K562 (cell line): Measurements from ENCODE around the gene PPIH. TPM values are rescaled to one million over a fixed set of nuclear protein-coding genes. Genes with fewer than 3 reads are reported as not detected.

ENCODE experiments used
- ARID3A ChIP-seq: IDR thresholded peaks from 2 replicates; pipeline ENCODE4 v1.6.1; 2012; ENCODE audit warnings: low read depth, low read length, improper control_type of control experiment, borderline replicate concordance
- CBX3 ChIP-seq, 2 experiments: IDR thresholded peaks; 1 replicate in 1 of 2; 2 replicates in 1 of 2; pipeline ENCODE4 v1.6.1; 2012; ENCODE audit warnings: inconsistent platforms in 2 of 2, low read length in 2 of 2, borderline replicate concordance in 1 of 2, control low read depth in 1 of 2
- EGR1 ChIP-seq: fragments of 450-650 bp; conservative IDR thresholded peaks from 2 replicates; pipeline ENCODE4 v1.6.1; 2017; ENCODE audit warnings: mild to moderate bottlenecking
- ELF4 ChIP-seq: fragments of 450-650 bp; formaldehyde crosslinking; IDR thresholded peaks from 2 replicates; pipeline ENCODE4 v1.4.0; 2022; ENCODE audit warnings: missing genetic modification characterization
- MLLT1 ChIP-seq, 2 experiments: fragments of 450-650 bp; IDR thresholded peaks; 2 replicates each; pipeline ENCODE4 v1.6.1; 2016
- PHTF2 ChIP-seq: fragments of 250-450 bp; sonication (Bioruptor Pico); IDR thresholded peaks from 2 replicates; pipeline ENCODE4 v1.5.0; 2021; ENCODE audit warnings: mild to moderate bottlenecking
- RAD51 ChIP-seq: fragments of 450-650 bp; IDR thresholded peaks from 2 replicates; pipeline ENCODE4 v1.7.1; 2016; ENCODE audit warnings: low read depth, mild to moderate bottlenecking, borderline replicate concordance
- SMARCE1 ChIP-seq: fragments of 450-650 bp; IDR thresholded peaks from 2 replicates; pipeline ENCODE4 v1.7.1; 2016; ENCODE audit warnings: mild to moderate bottlenecking
- SREBF2 ChIP-seq: sonication (generic); formaldehyde crosslinking; IDR thresholded peaks from 2 replicates; pipeline ENCODE4 v1.4.0; 2020; ENCODE audit warnings: mild to moderate bottlenecking, missing genetic modification reagents
- TBP ChIP-seq: optimal IDR thresholded peaks from 2 replicates; pipeline ENCODE3; 2011; ENCODE audit warnings: low read depth, low read length, improper control_type of control experiment
- TEAD1 ChIP-seq, 2 experiments: fragments of 450-650 bp in 1 of 2; sonication (generic) in 1 of 2; formaldehyde crosslinking; IDR thresholded peaks; 2 replicates each; pipeline versions ENCODE4 v1.4.0 to v1.8.0; 2020 to 2022; ENCODE audit warnings: mild to moderate bottlenecking in 2 of 2, missing genetic modification reagents in 1 of 2
- TEAD4 ChIP-seq, 2 experiments: sonication (generic) in 1 of 2; formaldehyde crosslinking in 1 of 2; IDR thresholded peaks; 2 replicates each; pipeline versions ENCODE4 v1.6.1 to v1.8.0; 2012 to 2022; ENCODE audit warnings: borderline replicate concordance in 1 of 2, inconsistent platforms in 1 of 2, low read length in 1 of 2, mild to moderate bottlenecking in 1 of 2, missing genetic modification reagents in 1 of 2
- ZBTB40 ChIP-seq, 2 experiments: fragments of 450-650 bp in 1 of 2; sonication (generic) in 1 of 2; formaldehyde crosslinking in 1 of 2; IDR thresholded peaks; 2 replicates each; pipeline versions ENCODE4 v1.7.1 to v1.9.0; 2016 to 2022; ENCODE audit warnings: inconsistent platforms in 1 of 2, mild to moderate bottlenecking in 1 of 2, missing genetic modification reagents in 1 of 2
- ZC3H4 ChIP-seq: sonication (generic); formaldehyde crosslinking; IDR thresholded peaks from 2 replicates; pipeline ENCODE4 v1.9.0; 2021; ENCODE audit warnings: missing genetic modification reagents, borderline replicate concordance
- polyA plus RNA-seq, 8 experiments: library from polyadenylated mRNA; depleted of rRNA in 4 of 8; stranded (reverse) in 5 of 8; unstranded in 3 of 8; fragments of >200 nt; fragmentation: Nextera tagmentation in 2 of 8; fragmentation: Illumina TruSeq in 1 of 8; extraction: Ambion mirVana in 2 of 8; extraction: Trizol in 1 of 8; gene quantifications; 2 replicates each; pipeline versions ENCODE4 v1.2.1 to v1.2.3, GENCODE V29; 2011 to 2014; ENCODE audit warnings: inconsistent platforms in 1 of 8, missing spikeins in 1 of 8
- total RNA-seq, 7 experiments: library from RNA; depleted of rRNA in 6 of 7; stranded (reverse); fragments of >200 nt in 6 of 7; fragmentation: Illumina TruSeq in 2 of 7; extraction: Trizol in 2 of 7; gene quantifications; 2 replicates each; pipeline versions ENCODE4 v1.2.1 to v1.2.3, GENCODE V29; 2011 to 2021; ENCODE audit warnings: low replicate concordance in 1 of 7

PPIH gene
- total and polyA plus RNA-seq, 9 of the 15 experiments (the other 6 are each of a cell fraction or from before 2014, with no cell fraction given), result 197 to 470 (median 277) TPM

- TF ChIP-seq EGR1, result peak; percentile 19; the same call in 1 of the 2 replicates
- 0 out of 2 replicates have a peak, but pooled peaks have one; percentile 8 for TF ChIP-seq ELF4 (CRISPR knock-in tag)
- TF ChIP-seq TEAD4 (IDR thresholded peaks at IDR 0.05; ENCODE audit: low read length), result peak; percentile 16; the same call in 1 of the 2 replicates
- no peak for TF ChIP-seq TEAD4 (CRISPR knock-in tag; IDR thresholded peaks at IDR 0.05; ENCODE audit: borderline replicate concordance)
- TF ChIP-seq ZC3H4 (CRISPR knock-in tag), result 0 out of 2 replicates have a peak, but pooled peaks have one; percentile 86
- TF ChIP-seq ZBTB40 (IDR thresholded peaks at IDR 0.05), result peak; percentile 15; the same call in 1 of the 2 replicates
- TF ChIP-seq ZBTB40 (CRISPR knock-in tag; IDR thresholded peaks at IDR 0.05), result no peak
- no peak for TF ChIP-seq TEAD1 (CRISPR knock-in tag; IDR thresholded peaks at IDR 0.05)
- peak in 1 of 2 experiments; percentile 22; a peak in 1 of 4 replicates for TF ChIP-seq MLLT1 (IDR thresholded peaks at IDR 0.05)
- TF ChIP-seq SMARCE1, result peak; percentile 31; the same call in 1 of the 2 replicates
- TF ChIP-seq CBX3 (IDR thresholded peaks at IDR 0.05; ENCODE audit: borderline replicate concordance in 1 of 2, low read length in 2 of 2), result peak in 1 of 2 experiments; percentile 4; a peak in 1 of 3 replicates
- TF ChIP-seq RAD51, result peak; percentile 69
- no peak for TF ChIP-seq SREBF2
- no peak for TF ChIP-seq PHTF2 (CRISPR knock-in tag)
- TF ChIP-seq ARID3A, result no peak
- peak; percentile 23 for TF ChIP-seq TBP
Observed at GRCh38 chr1:42680921-42681683, 22.9 kb downstream of the PPIH start (continued).
